HepG2 (cell line): ENCODE results near the gene AK9. TPM values are rescaled to one million over a fixed set of nuclear protein-coding genes. Genes with fewer than 3 reads are reported as not detected.

Source experiments
- ATAC-seq: fragments of 200-7000 bp; cut with Tn5 transposase; 3 replicates; pipeline ENCODE4 v1.9.1; 2020; ENCODE audit warnings: mild to moderate bottlenecking, moderate library complexity
- BruUV-seq: library from RNA; stranded (reverse); fragments of 400-500 nt; replicated peaks from 2 replicates; lab custom pipeline; 2021; lab: Mats Ljungman, UMichigan
- CTCF ChIA-PET: fragments of 300-600 bp; formaldehyde crosslinking; extraction: SDS; loops from one replicate; lab custom pipeline; 2021; ENCODE audit warnings: low total read pairs, inconsistent platforms, low intra/inter-chr PET ratio; lab: Yijun Ruan, JAX
- POLR2A ChIA-PET: fragments of 350-600 bp; sonication (Branson Sonifier 250); formaldehyde crosslinking; loops from one replicate; lab custom pipeline; 2020; ENCODE audit warnings: antibody characterized with exemption, inconsistent platforms; lab: Yijun Ruan, JAX
- DNase-seq: peaks from one replicate; pipeline ENCODE4 v3.0.0-alpha.2; 2015; ENCODE audit warnings: low spot score
- FAIRE-seq: peaks from 3 replicates; lab custom pipeline; 2011; peaks lifted over from hg19 to GRCh38; lab: Jason Lieb, UNC
- H2AFZ ChIP-seq: one replicate; pipeline ENCODE4 v1.6.1; 2011; ENCODE audit warnings: low read length, inconsistent platforms
- H3K27ac ChIP-seq: fragments of 300-600 bp; 3 replicates; pipeline ENCODE4 v1.8.0; 2011; ENCODE audit warnings: mixed run types, mild to moderate bottlenecking, mixed read lengths, low read length, inconsistent platforms; ENCODE audit not compliant: insufficient read depth; ENCODE audit errors: extremely low read length
- H3K27me3 ChIP-seq, 2 experiments: fragments of 200-600 bp in 1 of 2; 2 replicates in 1 of 2; 3 replicates in 1 of 2; pipeline versions ENCODE4 v1.6.0 to v1.8.0; 2011; ENCODE audit warnings: low read length in 2 of 2, mild to moderate bottlenecking in 2 of 2, moderate library complexity in 2 of 2, inconsistent platforms in 1 of 2; ENCODE audit not compliant: insufficient read depth in 2 of 2, control insufficient read depth in 1 of 2
- H3K36me3 ChIP-seq, 2 experiments: fragments of 200-600 bp in 1 of 2; replicated peaks in 1 of 2; 2 replicates in 1 of 2; 3 replicates in 1 of 2; pipeline versions ENCODE4 v1.5.1 to v1.8.0; 2011; ENCODE audit warnings: low read length in 2 of 2, inconsistent platforms in 1 of 2; ENCODE audit not compliant: insufficient read depth in 2 of 2, control insufficient read depth in 1 of 2
- H3K4me1 ChIP-seq: 2 replicates; pipeline ENCODE4 v1.5.1; 2012; ENCODE audit warnings: low read length, inconsistent platforms; ENCODE audit not compliant: insufficient read depth
- H3K4me2 ChIP-seq: 2 replicates; pipeline ENCODE4 v1.6.0; 2011; ENCODE audit warnings: low read depth, low read length, inconsistent platforms
- H3K4me3 ChIP-seq, 3 experiments: fragments of 200-600 bp in 1 of 3; sonication (generic), shearing (Covaris generic) in 1 of 3; replicated peaks in 1 of 3; 2 replicates each; pipeline ENCODE4 v1.5.1; 2011 to 2016; ENCODE audit warnings: low read length in 3 of 3, inconsistent platforms in 2 of 3, low read depth in 2 of 3, mild to moderate bottlenecking in 2 of 3, control low read depth in 1 of 3, mixed read lengths in 1 of 3; ENCODE audit not compliant: insufficient read depth in 1 of 3
- H3K79me2 ChIP-seq: one replicate; pipeline ENCODE4 v1.6.1; 2011; ENCODE audit warnings: low read length, inconsistent platforms; ENCODE audit not compliant: insufficient read depth
- H3K9ac ChIP-seq: 2 replicates; pipeline ENCODE4 v1.6.0; 2011; ENCODE audit warnings: mild to moderate bottlenecking, low read depth, low read length, inconsistent platforms; ENCODE audit not compliant: insufficient read depth
- H3K9me3 ChIP-seq: 2 replicates; pipeline ENCODE4 v1.5.1; 2012; ENCODE audit warnings: mild to moderate bottlenecking, low read length
- H4K20me1 ChIP-seq: 2 replicates; pipeline ENCODE4 v1.6.0; 2011; ENCODE audit warnings: inconsistent platforms, mild to moderate bottlenecking, low read length, moderate library complexity; ENCODE audit not compliant: insufficient read depth
- AGO1 ChIP-seq: fragments of 200-400 bp; formaldehyde crosslinking; IDR thresholded peaks from 2 replicates; pipeline ENCODE4 v1.6.1; 2017; ENCODE audit warnings: mild to moderate bottlenecking, low read depth, low read length, moderate library complexity; ENCODE audit not compliant: poor library complexity, severe bottlenecking
- ATF1 ChIP-seq: IDR thresholded peaks from 2 replicates; pipeline ENCODE4 v1.6.1; 2016; ENCODE audit warnings: mild to moderate bottlenecking, control low read depth
- FOXP1 ChIP-seq, 2 experiments: fragments of 450-650 bp in 1 of 2; IDR thresholded peaks; 2 replicates each; pipeline ENCODE4 v1.6.1; 2017 to 2018; ENCODE audit warnings: antibody characterized with exemption in 1 of 2
- GABPB1 ChIP-seq: IDR thresholded peaks from 2 replicates; pipeline ENCODE4 v1.6.1; 2016; ENCODE audit warnings: mild to moderate bottlenecking, missing genetic modification reagents, moderate library complexity, missing compliant biosample characterization
- GPN1 ChIP-seq: sonication (generic); formaldehyde crosslinking; IDR thresholded peaks from 2 replicates; pipeline ENCODE4 v1.5.1; 2020; ENCODE audit warnings: missing genetic modification reagents, borderline replicate concordance
- HNRNPLL ChIP-seq: fragments of 200-400 bp; formaldehyde crosslinking; IDR thresholded peaks from 2 replicates; pipeline ENCODE4 v1.6.1; 2017; ENCODE audit warnings: mild to moderate bottlenecking, low read depth, low read length; ENCODE audit not compliant: poor library complexity, severe bottlenecking
- MED1 ChIP-seq: sonication (generic); formaldehyde crosslinking; IDR thresholded peaks from 2 replicates; pipeline ENCODE4 v1.4.0; 2020; ENCODE audit warnings: missing genetic modification reagents
- TAF15 ChIP-seq: fragments of 200-400 bp; formaldehyde crosslinking; IDR thresholded peaks from one replicate; pipeline ENCODE4 v1.6.1; 2018; ENCODE audit warnings: mild to moderate bottlenecking, low read depth, low read length; ENCODE audit not compliant: poor library complexity, severe bottlenecking
- TCF12 ChIP-seq, 2 experiments: fragments of 450-650 bp in 1 of 2; sonication (generic) in 1 of 2; formaldehyde crosslinking in 1 of 2; IDR thresholded peaks; 2 replicates each; pipeline versions ENCODE4 v1.6.1 to v1.8.0; 2017 to 2022; ENCODE audit warnings: antibody characterized with exemption in 1 of 2, mild to moderate bottlenecking in 1 of 2, missing genetic modification reagents in 1 of 2, moderate library complexity in 1 of 2
- WIZ ChIP-seq: sonication (generic); formaldehyde crosslinking; IDR thresholded peaks from 2 replicates; pipeline ENCODE4 v1.5.1; 2020; ENCODE audit warnings: mild to moderate bottlenecking, missing genetic modification reagents
- ZIK1 ChIP-seq: sonication (generic); formaldehyde crosslinking; IDR thresholded peaks from 2 replicates; pipeline ENCODE4 v1.5.0; 2020; ENCODE audit warnings: mild to moderate bottlenecking, low read depth, missing genetic modification reagents, borderline replicate concordance
- ZNF317 ChIP-seq: sonication (generic); formaldehyde crosslinking; IDR thresholded peaks from 2 replicates; pipeline ENCODE4 v1.5.0; 2020; ENCODE audit warnings: mild to moderate bottlenecking, missing genetic modification reagents
- ZNF775 ChIP-seq: sonication (generic); formaldehyde crosslinking; IDR thresholded peaks from 2 replicates; pipeline ENCODE4 v1.4.0; 2020; ENCODE audit warnings: missing genetic modification reagents, mild to moderate bottlenecking, moderate library complexity, borderline replicate concordance
- WGBS: methylation state at CpG from one replicate; pipeline ENCODE4 v1.1.6; 2017; ENCODE audit warnings: low lambda C conversion rate; 5-methylcytosine and 5-hydroxymethylcytosine counted together
- in situ Hi-C: cut with HindIII; loops from 2 replicates; pipeline ENCODE4 v1.10.0; 2017; ENCODE audit warnings: low pct_unique_long_range_greater_than_20kb; ENCODE audit not compliant: extremely low pct_ligation_motif_present
- intact Hi-C: fragments of 100-400 bp; cut with micrococcal nuclease; formaldehyde crosslinking; loops from one replicate; pipeline ENCODE4 v1.10.0; 2022; ENCODE audit not compliant: unreplicated experiment
- polyA plus RNA-seq, 8 experiments: library from polyadenylated mRNA; depleted of rRNA in 3 of 8; stranded (reverse) in 7 of 8; unstranded in 1 of 8; fragments of >200 nt; fragmentation: Illumina TruSeq in 4 of 8; extraction: Trizol in 4 of 8; gene quantifications; 2 replicates each; pipeline versions ENCODE4 v1.2.1 to v1.2.3, GENCODE V29; 2011 to 2016; ENCODE audit warnings: low read depth in 4 of 8, missing spikeins in 1 of 8, mixed read lengths in 1 of 8; ENCODE audit not compliant: insufficient read depth in 1 of 8
- total RNA-seq, 5 experiments: library from RNA; depleted of rRNA; stranded (reverse); fragments of >200 nt; fragmentation: Illumina TruSeq; extraction: Trizol; gene quantifications; 2 replicates each; pipeline ENCODE4 v1.2.3, GENCODE V29; 2016; ENCODE audit warnings: low read depth in 1 of 5
- TF ChIP-seq, protein P1 (sequence below): sonication (generic); formaldehyde crosslinking; IDR thresholded peaks from 2 replicates; pipeline ENCODE4 v1.4.0; 2020; ENCODE audit warnings: missing genetic modification reagents
- TF ChIP-seq, protein P2 (sequence below): fragments of 450-650 bp; IDR thresholded peaks from 2 replicates; pipeline ENCODE4 v1.6.1; 2016
- TF ChIP-seq, protein P3 (sequence below): sonication (generic); formaldehyde crosslinking; IDR thresholded peaks from 2 replicates; pipeline ENCODE4 v1.8.0; 2022; ENCODE audit warnings: missing genetic modification reagents, low read depth, mild to moderate bottlenecking, borderline replicate concordance
- TF ChIP-seq, protein P4 (sequence below): sonication (generic); formaldehyde crosslinking; IDR thresholded peaks from 2 replicates; pipeline ENCODE4 v1.8.1; 2023; ENCODE audit warnings: mild to moderate bottlenecking, moderate library complexity, missing genetic modification reagents

The AK9 gene
- total and polyA plus RNA-seq, 2 of the 13 experiments (the other 11 are each of a cell fraction or from before 2014, with no cell fraction given), result 3.2 to 4.8 TPM

DNA sequence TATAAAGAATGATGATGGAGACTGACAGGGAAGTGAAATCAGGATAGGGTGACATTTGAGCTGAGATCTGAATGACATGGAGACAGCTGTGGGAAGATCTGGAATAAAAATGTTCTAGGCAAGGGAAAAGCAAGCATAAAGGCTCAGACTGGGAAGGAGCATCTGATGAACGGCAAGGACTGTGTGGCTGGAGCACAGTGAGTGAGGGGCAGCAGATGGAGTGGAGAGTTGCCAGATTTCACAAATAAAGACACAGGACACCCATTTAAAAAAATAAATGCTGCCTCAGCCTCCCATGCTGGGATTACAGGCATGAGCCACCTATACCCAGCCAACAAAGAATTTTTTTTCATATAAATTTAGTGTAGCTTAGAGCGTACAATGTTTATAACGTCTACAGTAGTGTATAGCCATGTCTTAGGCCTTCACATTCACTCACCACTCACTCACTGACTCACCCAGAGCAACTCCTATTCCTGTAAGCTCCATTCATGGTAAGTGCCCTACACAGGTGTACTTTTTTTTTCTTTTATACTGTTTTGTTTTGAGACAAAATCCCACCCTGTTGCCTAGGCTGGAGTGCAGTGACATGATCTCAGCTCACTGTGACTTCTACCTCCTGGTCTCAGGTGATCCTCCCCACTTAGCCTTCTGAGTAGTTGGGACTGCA lies 205.6 kb downstream of the AK9 start:
- no peak overlapping the region for H3K4me2 ChIP-seq
- H3K4me3 ChIP-seq, result no peak overlapping the region
- no peak overlapping the region for H3K27ac ChIP-seq
- DNase-seq, result no peak
- POLR2A ChIA-PET, result no interaction called here
- H3K4me1 ChIP-seq, result peaks cover 26% of the 10 kb centered on the region
- H4K20me1 ChIP-seq, result no peaks in the 10 kb centered on the region
- H3K9me3 ChIP-seq, result no peaks in the 10 kb centered on the region
- ATAC-seq, result no peak
- H3K79me2 ChIP-seq, result peaks cover 8% of the 10 kb centered on the region
- peaks cover 0 to 8% of the 10 kb centered on the region in 2 experiments; a peak in 3 of 5 replicates for H3K36me3 ChIP-seq
- in situ Hi-C loops (no loop called here), intact Hi-C loops (no loop called here)
- no TSS peak for BruUV-seq
- H3K9ac ChIP-seq, result no peak overlapping the region
- FAIRE-seq, result no peak
- CTCF ChIA-PET, result no interaction called here
- peaks cover 0 to 4% of the 10 kb centered on the region in 2 experiments; a peak in 1 of 5 replicates for H3K27me3 ChIP-seq
- WGBS, result 26% methylated on average over 3 of the region's 3 CpGs
- no peak overlapping the region for H2AFZ ChIP-seq
- TF ChIP-seq GABPB1 (CRISPR knock-in tag) (no peak), ATF1 (CRISPR knock-in tag) (no peak), FOXP1 (IDR thresholded peaks at IDR 0.05) (no peak), FOXP1 (CRISPR knock-in tag; IDR thresholded peaks at IDR 0.05) (no peak), WIZ (no peak), ZNF775 (CRISPR knock-in tag) (no peak), AGO1 (no peak), TAF15 (no peak), GPN1 (CRISPR knock-in tag) (no peak), TCF12 (IDR thresholded peaks at IDR 0.05) (no peak), TCF12 (CRISPR knock-in tag; IDR thresholded peaks at IDR 0.05) (no peak), HNRNPLL (no peak), MED1 (no peak), ZNF317 (CRISPR knock-in tag) (no peak), ZIK1 (CRISPR knock-in tag) (no peak)
- TF ChIP-seq, protein P1, sequence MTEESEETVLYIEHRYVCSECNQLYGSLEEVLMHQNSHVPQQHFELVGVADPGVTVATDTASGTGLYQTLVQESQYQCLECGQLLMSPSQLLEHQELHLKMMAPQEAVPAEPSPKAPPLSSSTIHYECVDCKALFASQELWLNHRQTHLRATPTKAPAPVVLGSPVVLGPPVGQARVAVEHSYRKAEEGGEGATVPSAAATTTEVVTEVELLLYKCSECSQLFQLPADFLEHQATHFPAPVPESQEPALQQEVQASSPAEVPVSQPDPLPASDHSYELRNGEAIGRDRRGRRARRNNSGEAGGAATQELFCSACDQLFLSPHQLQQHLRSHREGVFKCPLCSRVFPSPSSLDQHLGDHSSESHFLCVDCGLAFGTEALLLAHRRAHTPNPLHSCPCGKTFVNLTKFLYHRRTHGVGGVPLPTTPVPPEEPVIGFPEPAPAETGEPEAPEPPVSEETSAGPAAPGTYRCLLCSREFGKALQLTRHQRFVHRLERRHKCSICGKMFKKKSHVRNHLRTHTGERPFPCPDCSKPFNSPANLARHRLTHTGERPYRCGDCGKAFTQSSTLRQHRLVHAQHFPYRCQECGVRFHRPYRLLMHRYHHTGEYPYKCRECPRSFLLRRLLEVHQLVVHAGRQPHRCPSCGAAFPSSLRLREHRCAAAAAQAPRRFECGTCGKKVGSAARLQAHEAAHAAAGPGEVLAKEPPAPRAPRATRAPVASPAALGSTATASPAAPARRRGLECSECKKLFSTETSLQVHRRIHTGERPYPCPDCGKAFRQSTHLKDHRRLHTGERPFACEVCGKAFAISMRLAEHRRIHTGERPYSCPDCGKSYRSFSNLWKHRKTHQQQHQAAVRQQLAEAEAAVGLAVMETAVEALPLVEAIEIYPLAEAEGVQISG (CRISPR knock-in tag), result no peak
- TF ChIP-seq, protein P2, sequence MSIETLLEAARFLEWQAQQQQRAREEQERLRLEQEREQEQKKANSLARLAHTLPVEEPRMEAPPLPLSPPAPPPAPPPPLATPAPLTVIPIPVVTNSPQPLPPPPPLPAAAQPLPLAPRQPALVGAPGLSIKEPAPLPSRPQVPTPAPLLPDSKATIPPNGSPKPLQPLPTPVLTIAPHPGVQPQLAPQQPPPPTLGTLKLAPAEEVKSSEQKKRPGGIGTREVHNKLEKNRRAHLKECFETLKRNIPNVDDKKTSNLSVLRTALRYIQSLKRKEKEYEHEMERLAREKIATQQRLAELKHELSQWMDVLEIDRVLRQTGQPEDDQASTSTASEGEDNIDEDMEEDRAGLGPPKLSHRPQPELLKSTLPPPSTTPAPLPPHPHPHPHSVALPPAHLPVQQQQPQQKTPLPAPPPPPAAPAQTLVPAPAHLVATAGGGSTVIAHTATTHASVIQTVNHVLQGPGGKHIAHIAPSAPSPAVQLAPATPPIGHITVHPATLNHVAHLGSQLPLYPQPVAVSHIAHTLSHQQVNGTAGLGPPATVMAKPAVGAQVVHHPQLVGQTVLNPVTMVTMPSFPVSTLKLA, result no peak
- TF ChIP-seq, protein P3, sequence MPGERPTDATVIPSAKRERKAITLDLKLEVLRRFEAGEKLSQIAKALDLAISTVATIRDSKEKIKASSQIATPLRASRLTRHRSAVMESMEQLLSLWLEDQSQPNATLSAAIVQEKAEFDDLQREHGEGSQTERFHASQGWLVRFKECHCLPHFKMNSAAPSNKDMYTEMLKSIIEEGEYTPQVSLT (CRISPR knock-in tag), result no peak
- TF ChIP-seq, protein P4, sequence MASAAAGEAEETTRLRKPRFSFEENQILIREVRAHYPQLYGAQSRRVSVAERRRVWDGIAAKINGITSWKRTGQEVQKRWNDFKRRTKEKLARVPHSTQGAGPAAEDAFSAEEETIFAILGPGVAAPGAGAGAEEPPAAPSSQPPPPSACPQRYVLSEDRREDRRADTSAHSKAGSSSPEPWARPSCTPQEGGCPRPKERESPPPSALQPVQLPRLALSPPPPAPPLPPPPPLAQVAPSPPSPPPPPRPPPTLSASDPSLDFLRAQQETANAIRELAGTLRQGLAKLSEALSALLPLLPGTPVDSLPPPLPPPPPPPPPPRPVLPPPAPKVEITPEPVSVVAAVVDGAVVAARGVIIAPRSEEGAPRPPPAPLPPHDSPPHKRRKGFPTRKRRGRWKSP (CRISPR knock-in tag), result no peak
